Measurements from ENCODE around the gene N4BP2. TPM values are rescaled to one million over a fixed set of nuclear protein-coding genes. Genes with fewer than 3 reads are reported as not detected.
A peak's percentile ranks its signal among the peaks of the same experiment; 100 is the strongest.

Gene N4BP2
- total and polyA plus RNA-seq, 7 donors, result 1.1 to 6.8 (median 2.7) TPM

DNA sequence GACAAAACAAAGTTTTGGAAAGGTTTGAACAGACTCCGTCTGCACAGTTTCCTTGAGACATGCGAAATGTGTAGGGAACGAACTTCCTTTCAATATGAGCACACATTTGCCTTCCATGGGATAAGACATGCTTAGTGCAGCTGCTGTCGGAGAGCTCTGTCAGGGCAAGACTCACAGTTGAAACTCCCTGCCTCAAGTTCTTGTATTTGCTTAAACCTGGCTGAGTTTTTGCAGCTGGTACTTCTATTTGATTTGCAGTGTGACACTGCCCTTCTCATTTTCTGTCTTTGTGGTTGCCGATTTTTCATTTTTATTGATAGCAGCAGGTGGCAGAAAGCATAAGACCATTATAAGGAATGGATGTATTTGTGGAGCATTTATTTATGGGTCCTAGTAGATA lies 122.0 kb downstream of the N4BP2 start:
- Histone ChIP-seq H3K9me3 (no peaks in the 10 kb centered on the region), H3K36me3 (ENCODE audit: insufficient read depth in 1 of 2, low read depth in 1 of 2) (no peaks in the 10 kb centered on the region), H3K4me1 (no peaks in the 10 kb centered on the region), H3K27ac (no peak overlapping the region), H3K27me3 (ENCODE audit: insufficient read depth in 3 of 3, low read length in 2 of 3) (peaks cover 0 to 4% (median 0%) of the 10 kb centered on the region in 3 donors), H3K4me3 (no peak overlapping the region)
- ATAC-seq (no peak), DNase-seq (no peak)
- WGBS, 3 donors, result 21 to 40% (median 28%) methylated on average over 5 of the region's 5 CpGs
- TF ChIP-seq, protein P1, sequence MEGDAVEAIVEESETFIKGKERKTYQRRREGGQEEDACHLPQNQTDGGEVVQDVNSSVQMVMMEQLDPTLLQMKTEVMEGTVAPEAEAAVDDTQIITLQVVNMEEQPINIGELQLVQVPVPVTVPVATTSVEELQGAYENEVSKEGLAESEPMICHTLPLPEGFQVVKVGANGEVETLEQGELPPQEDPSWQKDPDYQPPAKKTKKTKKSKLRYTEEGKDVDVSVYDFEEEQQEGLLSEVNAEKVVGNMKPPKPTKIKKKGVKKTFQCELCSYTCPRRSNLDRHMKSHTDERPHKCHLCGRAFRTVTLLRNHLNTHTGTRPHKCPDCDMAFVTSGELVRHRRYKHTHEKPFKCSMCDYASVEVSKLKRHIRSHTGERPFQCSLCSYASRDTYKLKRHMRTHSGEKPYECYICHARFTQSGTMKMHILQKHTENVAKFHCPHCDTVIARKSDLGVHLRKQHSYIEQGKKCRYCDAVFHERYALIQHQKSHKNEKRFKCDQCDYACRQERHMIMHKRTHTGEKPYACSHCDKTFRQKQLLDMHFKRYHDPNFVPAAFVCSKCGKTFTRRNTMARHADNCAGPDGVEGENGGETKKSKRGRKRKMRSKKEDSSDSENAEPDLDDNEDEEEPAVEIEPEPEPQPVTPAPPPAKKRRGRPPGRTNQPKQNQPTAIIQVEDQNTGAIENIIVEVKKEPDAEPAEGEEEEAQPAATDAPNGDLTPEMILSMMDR (IDR thresholded peaks at IDR 0.05), result no peak
- intact Hi-C loops (cut with DNase I), result no loop called here

- no peaks in the 10 kb centered on the region for H3K9me3 ChIP-seq
- H3K36me3 ChIP-seq (ENCODE audit: insufficient read depth in 1 of 2, low read depth in 1 of 2), result no peaks in the 10 kb centered on the region
- no peak overlapping the region for H3K27ac ChIP-seq
- WGBS, 3 donors, result 88 to 93% (median 89%) methylated on average over 1 of the region's 1 CpG
- TF ChIP-seq, protein P1 (IDR thresholded peaks at IDR 0.05), result no peak
- H3K4me3 ChIP-seq, result no peak overlapping the region
- DNase-seq, result no peak
- ATAC-seq, result no peak
- no peaks in the 10 kb centered on the region for H3K4me1 ChIP-seq
- intact Hi-C loops (cut with DNase I), result no loop called here
- H3K27me3 ChIP-seq (ENCODE audit: insufficient read depth in 3 of 3, low read length in 2 of 3), result peaks cover 0 to 4% (median 0%) of the 10 kb centered on the region in 3 donors
Measured at GRCh38 chr4:40179360-40179759, 122.7 kb downstream of the N4BP2 start.

- H3K27me3 ChIP-seq (ENCODE audit: insufficient read depth in 3 of 3, low read length in 2 of 3), result peaks cover 0 to 2% (median 0%) of the 10 kb centered on the region in 3 donors
- TF ChIP-seq, protein P1 (IDR thresholded peaks at IDR 0.05), result no peak
- intact Hi-C loops (cut with DNase I), result no loop called here
- no peaks in the 10 kb centered on the region for H3K9me3 ChIP-seq
- H3K36me3 ChIP-seq (ENCODE audit: insufficient read depth in 1 of 2, low read depth in 1 of 2), result no peaks in the 10 kb centered on the region
- H3K4me3 ChIP-seq, result no peak overlapping the region
- peak overlapping the region; percentile 30 for H3K27ac ChIP-seq
- no peak for ATAC-seq
- H3K4me1 ChIP-seq, result no peaks in the 10 kb centered on the region
- 52 to 65% (median 62%) methylated on average over 1 of the region's 1 CpG for WGBS, 3 donors
- no peak for DNase-seq
Measured at GRCh38 chr4:40180356-40180755, 123.7 kb downstream of the N4BP2 start.

GRCh38 chr4:40182001-40182400 lies 125.4 kb downstream of the N4BP2 start:
- Histone ChIP-seq H3K27ac (no peak overlapping the region), H3K4me3 (no peak overlapping the region), H3K27me3 (ENCODE audit: insufficient read depth in 3 of 3, low read length in 2 of 3) (no peaks in the 10 kb centered on the region), H3K36me3 (ENCODE audit: insufficient read depth in 1 of 2, low read depth in 1 of 2) (no peaks in the 10 kb centered on the region), H3K9me3 (no peaks in the 10 kb centered on the region), H3K4me1 (no peaks in the 10 kb centered on the region)
- TF ChIP-seq, protein P1 (IDR thresholded peaks at IDR 0.05), result no peak
- DNase-seq (no peak), ATAC-seq (no peak)
- WGBS, 3 donors, result 78 to 88% (median 80%) methylated on average over 4 of the region's 4 CpGs
- intact Hi-C loops (cut with DNase I), result no loop called here

DNA sequence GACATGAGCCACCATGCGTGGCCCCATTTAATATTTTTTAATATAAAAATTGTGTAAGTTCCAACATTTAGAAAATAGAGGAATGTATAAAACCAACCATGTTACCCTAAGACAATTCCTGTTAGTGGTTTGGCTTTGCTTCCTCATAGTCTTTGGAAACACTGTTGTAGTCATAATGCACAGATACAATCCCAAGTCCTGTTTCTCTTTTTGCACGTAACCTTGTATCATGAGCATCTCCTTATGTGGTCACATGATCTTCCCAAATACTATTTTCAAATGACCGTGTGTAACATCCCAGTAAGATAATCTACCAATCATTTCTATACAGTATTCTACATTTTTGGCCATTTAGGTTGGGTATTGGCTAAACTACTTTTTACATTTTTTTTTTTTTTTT lies 126.3 kb downstream of the N4BP2 start:
- Histone ChIP-seq H3K4me3 (no peak overlapping the region), H3K36me3 (ENCODE audit: insufficient read depth in 1 of 2, low read depth in 1 of 2) (no peaks in the 10 kb centered on the region), H3K4me1 (no peaks in the 10 kb centered on the region), H3K27ac (no peak overlapping the region), H3K27me3 (ENCODE audit: insufficient read depth in 3 of 3, low read length in 2 of 3) (no peaks in the 10 kb centered on the region), H3K9me3 (no peaks in the 10 kb centered on the region)
- no peak for ATAC-seq
- WGBS, 3 donors, result 92 to 97% (median 95%) methylated on average over 3 of the region's 3 CpGs
- intact Hi-C loops (cut with DNase I), result no loop called here
- DNase-seq, result no peak
- TF ChIP-seq, protein P1 (IDR thresholded peaks at IDR 0.05), result no peak
